SK-N-SH (cell line): ENCODE measurements around the gene CXorf49. TPM values are rescaled to one million over a fixed set of nuclear protein-coding genes. Genes with fewer than 3 reads are reported as not detected.
"Not testable (repeated sequence)": the region's sequence is repeated elsewhere in the genome, so short reads cannot be mapped to it uniquely, and the experiment has no call there.

Experiments
- CTCF ChIA-PET: fragments of 300-600, 350-600 bp; formaldehyde crosslinking; extraction: SDS; loops from one replicate; lab custom pipeline; 2021; lab: Yijun Ruan, JAX
- POLR2A ChIA-PET: fragments of 350-600 bp; sonication (Branson Sonifier 250); formaldehyde crosslinking; extraction: SDS; loops from one replicate; lab custom pipeline; 2020; ENCODE audit warnings: antibody characterized with exemption, inconsistent platforms; lab: Yijun Ruan, JAX
- DNase-seq: peaks from one replicate; pipeline ENCODE4 v3.0.0; 2012
- H2AFZ ChIP-seq: fragments of 200-600 bp; sonication (generic); 2 replicates; pipeline ENCODE4 v1.8.1; 2016; ENCODE audit warnings: antibody characterized with exemption, mild to moderate bottlenecking, low read depth
- H3F3A ChIP-seq: fragments of 200-600 bp; sonication (generic); replicated peaks from 2 replicates; pipeline ENCODE3; 2016; ENCODE audit warnings: antibody characterized with exemption, mild to moderate bottlenecking; ENCODE audit not compliant: insufficient read depth
- H3K27ac ChIP-seq, 2 experiments: fragments of 200-500 bp in 1 of 2; fragments of 200-600 bp in 1 of 2; sonication (Bioruptor generic) in 1 of 2; sonication (generic), shearing (Covaris generic) in 1 of 2; 2 replicates each; pipeline versions ENCODE4 v1.5.1 to v1.6.1; 2014 to 2016; ENCODE audit warnings: low read depth in 2 of 2, inconsistent platforms in 1 of 2, low read length in 1 of 2, mild to moderate bottlenecking in 1 of 2, mixed read lengths in 1 of 2
- H3K27me3 ChIP-seq: fragments of 200-600 bp; sonication (generic), shearing (Covaris generic); 2 replicates; pipeline ENCODE4 v1.6.1; 2016; ENCODE audit warnings: mixed run types; ENCODE audit not compliant: insufficient read depth
- H3K36me3 ChIP-seq, 2 experiments: fragments of 200-500 bp in 1 of 2; fragments of 200-600 bp in 1 of 2; sonication (Bioruptor generic) in 1 of 2; sonication (generic) in 1 of 2; replicated peaks in 1 of 2; 2 replicates each; pipeline versions ENCODE3 to v1.5.1; 2014 to 2016; ENCODE audit warnings: low read length in 1 of 2, mild to moderate bottlenecking in 1 of 2; ENCODE audit not compliant: insufficient read depth in 2 of 2, control insufficient read depth in 1 of 2
- H3K4me1 ChIP-seq, 2 experiments: fragments of 200-500 bp in 1 of 2; fragments of 200-600 bp in 1 of 2; sonication (Bioruptor generic) in 1 of 2; sonication (generic), shearing (Covaris generic) in 1 of 2; 2 replicates each; pipeline versions ENCODE4 v1.5.1 to v1.6.1; 2014 to 2016; ENCODE audit warnings: low read depth in 1 of 2, low read length in 1 of 2, mixed run types in 1 of 2; ENCODE audit not compliant: insufficient read depth in 2 of 2, control insufficient read depth in 1 of 2
- H3K4me2 ChIP-seq: fragments of 200-600 bp; sonication (generic), shearing (Covaris generic); 2 replicates; pipeline ENCODE4 v1.6.1; 2017; ENCODE audit warnings: mixed run types
- H3K4me3 ChIP-seq, 2 experiments: fragments of 200-500 bp in 1 of 2; fragments of 200-600 bp in 1 of 2; sonication (Bioruptor generic) in 1 of 2; sonication (generic), shearing (Covaris generic) in 1 of 2; 2 replicates each; pipeline versions ENCODE4 v1.5.1 to v1.8.1; 2014 to 2016; ENCODE audit warnings: low read depth in 2 of 2, inconsistent platforms in 1 of 2, low read length in 1 of 2, mild to moderate bottlenecking in 1 of 2, mixed read lengths in 1 of 2, moderate library complexity in 1 of 2
- H3K79me2 ChIP-seq: fragments of 200-600 bp; sonication (generic); 2 replicates; pipeline ENCODE4 v1.8.1; 2017; ENCODE audit warnings: mild to moderate bottlenecking; ENCODE audit not compliant: insufficient read depth
- H3K9ac ChIP-seq: fragments of 200-600 bp; sonication (generic); 2 replicates; pipeline ENCODE4 v1.6.1; 2017; ENCODE audit warnings: mixed run types
- H3K9me2 ChIP-seq: fragments of 200-600 bp; sonication (generic); 2 replicates; pipeline ENCODE4 v1.6.1; 2017; ENCODE audit warnings: mixed run types
- H3K9me3 ChIP-seq: fragments of 200-600 bp; sonication (generic); 2 replicates; pipeline ENCODE4 v1.6.1; 2017; ENCODE audit warnings: mixed run types, mild to moderate bottlenecking, moderate library complexity
- H4K20me1 ChIP-seq: fragments of 200-600 bp; sonication (generic); 2 replicates; pipeline ENCODE4 v1.6.1; 2017; ENCODE audit warnings: mild to moderate bottlenecking, mixed run types; ENCODE audit not compliant: insufficient read depth
- WGBS: methylation state at CpG from one replicate; pipeline ENCODE4 v1.1.6; 2017; ENCODE audit warnings: low lambda C conversion rate; 5-methylcytosine and 5-hydroxymethylcytosine counted together
- polyA plus RNA-seq, 3 experiments: library from polyadenylated mRNA; depleted of rRNA; stranded (reverse); fragments of >200 nt; gene quantifications; 2 replicates each; pipeline ENCODE4 v1.2.3, GENCODE V29; 2012

CXorf49 gene
- polyA plus RNA-seq, 1 of the 3 experiments (the other 2 are of a cell fraction): not detected

- H3K4me2 ChIP-seq: not testable (repeated sequence)
Observed at GRCh38 chrX:71698299-71699022, 19.6 kb downstream of the CXorf49 start.

GRCh38 chrX:71697466-71698298, 20.4 kb downstream of the CXorf49 start:
- not testable (repeated sequence) for H3K4me1 ChIP-seq
- WGBS: no CpG with 5 or more reads among the region's 17 CpGs

More at GRCh38 chrX:71698299-71699022, 19.6 kb downstream of the CXorf49 start:
- H3K9me3 ChIP-seq, POLR2A ChIA-PET, H3F3A ChIP-seq, H3K79me2 ChIP-seq, H3K4me1 ChIP-seq, H3K36me3 ChIP-seq, H3K4me3 ChIP-seq, H2AFZ ChIP-seq, H4K20me1 ChIP-seq, H3K9ac ChIP-seq, CTCF ChIA-PET, H3K27me3 ChIP-seq, DNase-seq, H3K27ac ChIP-seq, H3K9me2 ChIP-seq: not testable (repeated sequence)
- no CpG with 5 or more reads among the region's 12 CpGs for WGBS

GRCh38 chrX:71696641-71697465, 21.2 kb downstream of the CXorf49 start:
- H3F3A ChIP-seq, H3K27ac ChIP-seq, H3K9me3 ChIP-seq, H3K4me2 ChIP-seq, H4K20me1 ChIP-seq, H3K4me3 ChIP-seq, CTCF ChIA-PET, POLR2A ChIA-PET, H3K27me3 ChIP-seq, H2AFZ ChIP-seq, H3K79me2 ChIP-seq, H3K9ac ChIP-seq, H3K9me2 ChIP-seq, H3K36me3 ChIP-seq, H3K4me1 ChIP-seq, DNase-seq: not testable (repeated sequence)
- WGBS: no CpG with 5 or more reads among the region's 24 CpGs

More at GRCh38 chrX:71697466-71698298, 20.4 kb downstream of the CXorf49 start:
- H3K9ac ChIP-seq, CTCF ChIA-PET, POLR2A ChIA-PET, H4K20me1 ChIP-seq, H3K27ac ChIP-seq, H3K27me3 ChIP-seq, H3K9me2 ChIP-seq, H3K4me3 ChIP-seq, H3K9me3 ChIP-seq, DNase-seq, H3K36me3 ChIP-seq, H2AFZ ChIP-seq, H3K79me2 ChIP-seq, H3F3A ChIP-seq, H3K4me2 ChIP-seq: not testable (repeated sequence)
